ENCODE measurements around the gene AK3. TPM values are rescaled to one million over a fixed set of nuclear protein-coding genes. Genes with fewer than 3 reads are reported as not detected.

The AK3 gene
- polyA plus RNA-seq, 3 donors = 3.7 to 14.5 (median 13.8) TPM

GRCh38 chr9:4686584-4686983 lies 54.4 kb downstream of the AK3 start:
- intact Hi-C loops (cut with micrococcal nuclease) = no loop called here
- no peak for TF ChIP-seq CTCF (IDR thresholded peaks at IDR 0.05)
- Histone ChIP-seq H3K9me3 (replicated peaks in 1 of 2; ENCODE audit: control insufficient read depth in 1 of 2, insufficient read depth in 1 of 2, low read length in 2 of 2) (no peaks in the 10 kb centered on the region), H2AFZ (ENCODE audit: insufficient read depth, low read depth, low read length, poor library complexity, severe bottlenecking) (no peak overlapping the region), H3K9ac (ENCODE audit: insufficient read depth, low read length, poor library complexity, severe bottlenecking) (no peak overlapping the region), H3K4me1 (ENCODE audit: control insufficient read depth in 1 of 2, insufficient read depth in 2 of 2, low read length in 2 of 2) (no peaks in the 10 kb centered on the region), H3K4me3 (replicated peaks in 1 of 3; ENCODE audit: low read depth in 2 of 3, low read length in 3 of 3) (no peak overlapping the region), H3K36me3 (replicated peaks in 1 of 2; ENCODE audit: control insufficient read depth in 1 of 2, insufficient read depth in 2 of 2, low read length in 2 of 2) (peaks cover 49 to 65% of the 10 kb centered on the region in 2 donors), H3K79me2 (ENCODE audit: insufficient read depth, low read length) (peaks cover 20% of the 10 kb centered on the region), H3K27ac (ENCODE audit: low read depth in 1 of 2, low read length in 2 of 2) (no peak overlapping the region), H4K20me1 (ENCODE audit: insufficient read depth, low read length) (no peaks in the 10 kb centered on the region), H3K4me2 (replicated peaks; ENCODE audit: extremely low read depth, low read length, poor library complexity, severe bottlenecking) (no peak overlapping the region), H3K27me3 (ENCODE audit: control insufficient read depth in 2 of 2, insufficient read depth in 2 of 2, low read length in 2 of 2) (no peaks in the 10 kb centered on the region)
- no peaks in the 10 kb centered on the region for H3K27me3 Mint-ChIP-seq (ENCODE audit: low read depth in 3 of 3)
- H3K27ac Mint-ChIP-seq = no peak overlapping the region
- no peak overlapping the region for H3K4me3 Mint-ChIP-seq
- H3K9me3 Mint-ChIP-seq = no peaks in the 10 kb centered on the region
- peaks cover 3% of the 10 kb centered on the region for H3K4me1 Mint-ChIP-seq
- no peak for DNase-seq
- H3K36me3 Mint-ChIP-seq = peaks cover 46 to 58% of the 10 kb centered on the region in 2 donors
- no CpG with 5 or more reads among the region's 1 CpG for WGBS (ENCODE audit: insufficient coverage)

DNA sequence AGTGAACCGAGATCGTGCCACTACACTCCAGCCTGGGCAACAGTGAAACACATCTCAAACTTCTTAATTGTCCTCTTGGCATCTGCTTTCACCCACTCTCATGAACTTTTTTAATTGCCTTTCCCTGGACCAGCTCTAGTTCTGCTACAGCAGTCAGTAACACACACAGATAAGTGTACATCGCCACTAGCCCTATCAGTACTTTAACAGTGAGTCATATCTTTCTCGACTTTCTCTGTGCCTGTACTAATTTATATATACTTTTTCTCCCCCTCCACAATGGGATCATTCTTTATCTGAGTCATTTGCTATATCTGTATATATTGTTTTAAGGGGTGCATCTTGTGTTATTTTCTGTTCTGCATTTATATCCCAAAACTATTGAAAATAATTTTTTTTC lies 54.9 kb downstream of the AK3 start:
- H3K36me3 ChIP-seq (replicated peaks in 1 of 2; ENCODE audit: control insufficient read depth in 1 of 2, insufficient read depth in 2 of 2, low read length in 2 of 2) = peaks cover 46 to 60% of the 10 kb centered on the region in 2 donors
- 100% methylated on average over 3 of the region's 4 CpGs for WGBS (ENCODE audit: insufficient coverage)
- H3K4me1 ChIP-seq (ENCODE audit: control insufficient read depth in 1 of 2, insufficient read depth in 2 of 2, low read length in 2 of 2) = peaks cover 4% of the 10 kb centered on the region in 2 donors

More for the DNA sequence above, 54.9 kb downstream of the AK3 start:
- no peak overlapping the region for H3K4me3 Mint-ChIP-seq
- intact Hi-C loops (cut with micrococcal nuclease) = no loop called here
- Histone ChIP-seq H3K27me3 (ENCODE audit: control insufficient read depth in 2 of 2, insufficient read depth in 2 of 2, low read length in 2 of 2) (no peaks in the 10 kb centered on the region), H3K79me2 (ENCODE audit: insufficient read depth, low read length) (peaks cover 25% of the 10 kb centered on the region), H3K27ac (ENCODE audit: low read depth in 1 of 2, low read length in 2 of 2) (no peak overlapping the region), H4K20me1 (ENCODE audit: insufficient read depth, low read length) (no peaks in the 10 kb centered on the region), H2AFZ (ENCODE audit: insufficient read depth, low read depth, low read length, poor library complexity, severe bottlenecking) (no peak overlapping the region), H3K4me3 (replicated peaks in 1 of 3; ENCODE audit: low read depth in 2 of 3, low read length in 3 of 3) (no peak overlapping the region), H3K9me3 (replicated peaks in 1 of 2; ENCODE audit: control insufficient read depth in 1 of 2, insufficient read depth in 1 of 2, low read length in 2 of 2) (no peaks in the 10 kb centered on the region), H3K9ac (ENCODE audit: insufficient read depth, low read length, poor library complexity, severe bottlenecking) (no peak overlapping the region), H3K4me2 (replicated peaks; ENCODE audit: extremely low read depth, low read length, poor library complexity, severe bottlenecking) (no peak overlapping the region)
- peak overlapping the region in 1 of 7 donors; percentile 17 for H3K27ac Mint-ChIP-seq
- DNase-seq = no peak
- no peaks in the 10 kb centered on the region for H3K27me3 Mint-ChIP-seq (ENCODE audit: low read depth in 3 of 3)
- H3K9me3 Mint-ChIP-seq = no peaks in the 10 kb centered on the region
- H3K4me1 Mint-ChIP-seq = peaks cover 3% of the 10 kb centered on the region
- H3K36me3 Mint-ChIP-seq = peaks cover 42 to 56% of the 10 kb centered on the region in 2 donors
- TF ChIP-seq CTCF (IDR thresholded peaks at IDR 0.05) = no peak
